Esophagus squamous epithelium (tissue), 5 donors: Measurements from ENCODE around the gene PNP. TPM values are rescaled to one million over a fixed set of nuclear protein-coding genes. Genes with fewer than 3 reads are reported as not detected.
A peak's percentile ranks its signal among the peaks of the same experiment; 100 is the strongest.

Source experiments
- DNase-seq: peaks from one replicate; lab custom pipeline; 2025; lab: John Stamatoyannopoulos, UW
- H3K27ac ChIP-seq, 4 donors: fragments of 200-600 bp; sonication (generic); one replicate each; pipeline ENCODE4 v1.5.1; 2016 to 2019; ENCODE audit warnings: mild to moderate bottlenecking in 1 of 4
- H3K27me3 ChIP-seq, 4 donors: fragments of 200-600 bp; sonication (generic); 1 replicate in 3 of 4; 2 replicates in 1 of 4; pipeline versions ENCODE4 v1.5.1 to v1.6.0; 2017 to 2021; ENCODE audit warnings: antibody characterized with exemption in 1 of 4
- H3K36me3 ChIP-seq, 3 donors: fragments of 200-600 bp; sonication (generic); one replicate each; pipeline ENCODE4 v1.5.1; 2016 to 2019
- H3K4me1 ChIP-seq, 3 donors: fragments of 200-600 bp; sonication (generic); one replicate each; pipeline ENCODE4 v1.5.1; 2017 to 2019
- H3K4me3 ChIP-seq, 4 donors: fragments of 200-600 bp; sonication (generic); 1 replicate in 3 of 4; 2 replicates in 1 of 4; pipeline ENCODE4 v1.5.1; 2016 to 2019; ENCODE audit warnings: mild to moderate bottlenecking in 2 of 4, moderate library complexity in 1 of 4
- H3K9me3 ChIP-seq, 3 donors: fragments of 200-600 bp; sonication (generic); one replicate each; pipeline ENCODE4 v1.5.1; 2016 to 2019
- POLR2A ChIP-seq, 4 donors: fragments of 450-650 bp; IDR thresholded peaks; one replicate each; pipeline ENCODE4 v1.6.1; 2017; ENCODE audit warnings: antibody characterized with exemption in 4 of 4, mild to moderate bottlenecking in 4 of 4, moderate library complexity in 3 of 4
- WGBS, 2 donors: methylation state at CpG; one replicate each; pipeline ENCODE4 v1.1.5; 2018; 5-methylcytosine and 5-hydroxymethylcytosine counted together
- intact Hi-C: fragments of 100-400 bp; cut with DNase I; formaldehyde crosslinking; loops from one replicate; pipeline ENCODE4 v1.15.0; 2022
- total RNA-seq, 4 donors: library from RNA; depleted of rRNA; stranded (reverse); fragments of >200 nt; gene quantifications; one replicate each; pipeline ENCODE4 v1.1.0, GENCODE V29; 2016
- TF ChIP-seq, protein P1 (sequence below), 6 experiments: fragments of 450-650 bp in 4 of 6; fragments of 200-600 bp in 2 of 6; sonication (generic) in 2 of 6; IDR thresholded peaks; one replicate each; pipeline ENCODE4 v1.5.1; 2016 to 2019; ENCODE audit warnings: antibody characterized with exemption in 6 of 6, mild to moderate bottlenecking in 4 of 6, moderate library complexity in 4 of 6
- donor health status: DM: yes; HTN: yes; CAD: no.

Gene PNP
- total RNA-seq, 4 donors from 2014 or later: 84.4 to 155 (median 104) TPM

DNA sequence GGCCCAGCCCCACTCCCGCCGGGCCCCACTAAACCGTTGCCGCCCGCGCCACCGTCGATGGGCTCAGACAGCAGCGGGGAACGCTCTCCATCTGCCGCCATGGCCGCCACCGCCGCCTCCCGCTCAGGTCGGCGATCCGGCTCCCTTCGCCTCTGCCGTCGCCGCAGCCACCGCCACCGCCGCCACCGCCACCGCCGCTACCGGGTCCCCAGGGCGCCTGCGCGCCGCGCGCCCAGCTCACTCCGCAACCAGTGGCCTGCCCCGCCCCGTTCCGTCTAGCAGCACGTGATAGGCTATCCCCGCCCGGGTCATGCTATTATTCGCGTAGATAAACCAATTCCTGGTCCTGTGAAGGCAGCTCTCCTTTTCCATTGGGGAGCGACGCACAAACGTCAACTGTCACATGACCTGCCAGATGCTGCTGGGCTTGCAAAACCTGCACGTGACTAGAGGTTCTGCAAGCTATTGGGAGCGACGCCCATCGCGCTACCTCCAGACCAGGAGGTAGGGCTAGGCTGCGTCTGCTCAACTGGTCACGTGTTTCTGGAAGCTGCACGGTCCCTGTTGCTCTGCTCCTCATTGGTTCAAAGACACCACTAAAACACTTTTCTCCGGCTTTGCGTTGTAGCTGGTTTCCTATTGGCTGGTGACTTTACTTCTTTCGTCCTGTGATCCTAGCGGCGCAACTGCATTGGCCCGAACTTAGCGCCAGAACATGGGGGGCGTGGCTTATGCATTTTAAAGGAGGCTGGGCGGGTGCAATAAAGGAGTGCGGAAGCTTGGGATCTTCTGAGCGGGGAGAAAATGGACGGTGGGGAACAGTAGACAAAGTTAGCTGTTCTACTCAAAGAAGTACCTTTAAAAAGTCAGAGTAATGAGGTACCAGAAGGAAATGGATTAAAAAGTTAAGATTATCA is 7.7 kb upstream of the PNP start, which contains the start of gene PIP4P1:
PIP4P1 (minus strand) TSS at position 210 of the 917 bp plus-strand sequence; CDS start at position 101, 109 bp downstream.
- Histone ChIP-seq H3K4me3 (peak within 1 kb of the TSS; percentile 72 to 100 (median 99)), H3K36me3 (peaks cover 19 to 36% (median 28%) of the 10 kb centered on the region in 3 donors), H3K27me3 (no peaks in the 10 kb centered on the region), H3K4me1 (peaks cover 13 to 51% (median 20%) of the 10 kb centered on the region in 3 donors), H3K27ac (peak within 1 kb of the TSS; percentile 97 to 100 (median 100)), H3K9me3 (no peaks in the 10 kb centered on the region)
- 1 to 2% methylated on average over 13 to 20 of the region's 67 CpGs for WGBS, 2 donors
- peak in 3 of 4 donors; percentile 84 to 96 (median 93) for TF ChIP-seq POLR2A (IDR thresholded peaks at IDR 0.05)
- TF ChIP-seq, protein P1, sequence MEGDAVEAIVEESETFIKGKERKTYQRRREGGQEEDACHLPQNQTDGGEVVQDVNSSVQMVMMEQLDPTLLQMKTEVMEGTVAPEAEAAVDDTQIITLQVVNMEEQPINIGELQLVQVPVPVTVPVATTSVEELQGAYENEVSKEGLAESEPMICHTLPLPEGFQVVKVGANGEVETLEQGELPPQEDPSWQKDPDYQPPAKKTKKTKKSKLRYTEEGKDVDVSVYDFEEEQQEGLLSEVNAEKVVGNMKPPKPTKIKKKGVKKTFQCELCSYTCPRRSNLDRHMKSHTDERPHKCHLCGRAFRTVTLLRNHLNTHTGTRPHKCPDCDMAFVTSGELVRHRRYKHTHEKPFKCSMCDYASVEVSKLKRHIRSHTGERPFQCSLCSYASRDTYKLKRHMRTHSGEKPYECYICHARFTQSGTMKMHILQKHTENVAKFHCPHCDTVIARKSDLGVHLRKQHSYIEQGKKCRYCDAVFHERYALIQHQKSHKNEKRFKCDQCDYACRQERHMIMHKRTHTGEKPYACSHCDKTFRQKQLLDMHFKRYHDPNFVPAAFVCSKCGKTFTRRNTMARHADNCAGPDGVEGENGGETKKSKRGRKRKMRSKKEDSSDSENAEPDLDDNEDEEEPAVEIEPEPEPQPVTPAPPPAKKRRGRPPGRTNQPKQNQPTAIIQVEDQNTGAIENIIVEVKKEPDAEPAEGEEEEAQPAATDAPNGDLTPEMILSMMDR (IDR thresholded peaks at IDR 0.05): peak in 1 of 6 experiments; percentile 8
- intact Hi-C loops: no loop called here
- DNase-seq: peak; percentile 98

DNA sequence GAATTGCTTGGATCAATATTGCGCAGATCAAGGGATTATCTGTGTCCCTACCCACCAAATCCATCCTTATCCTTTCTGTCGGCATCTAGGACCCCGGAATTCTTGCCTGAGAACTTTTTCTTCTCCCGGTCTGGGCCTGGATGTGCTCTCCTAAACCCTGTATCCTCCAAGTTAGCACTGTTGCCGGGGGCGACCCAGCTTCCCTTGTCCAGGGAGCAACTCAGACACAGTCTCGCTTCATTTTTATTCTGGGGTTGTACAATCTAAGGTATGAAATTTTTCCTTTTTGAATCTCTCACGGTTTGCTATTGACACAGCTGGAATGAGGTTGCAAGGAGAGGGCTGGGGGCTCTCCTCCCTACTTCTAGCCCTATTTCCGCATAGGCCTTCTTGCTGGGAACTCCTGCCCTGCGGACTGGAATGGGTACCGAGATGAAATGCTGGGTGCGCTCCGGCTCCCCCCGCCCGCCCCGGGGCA is 403 bp upstream of the PNP start:
- H3K4me1 ChIP-seq: peaks cover 0 to 35% (median 17%) of the 10 kb centered on the region in 3 donors

DNA sequence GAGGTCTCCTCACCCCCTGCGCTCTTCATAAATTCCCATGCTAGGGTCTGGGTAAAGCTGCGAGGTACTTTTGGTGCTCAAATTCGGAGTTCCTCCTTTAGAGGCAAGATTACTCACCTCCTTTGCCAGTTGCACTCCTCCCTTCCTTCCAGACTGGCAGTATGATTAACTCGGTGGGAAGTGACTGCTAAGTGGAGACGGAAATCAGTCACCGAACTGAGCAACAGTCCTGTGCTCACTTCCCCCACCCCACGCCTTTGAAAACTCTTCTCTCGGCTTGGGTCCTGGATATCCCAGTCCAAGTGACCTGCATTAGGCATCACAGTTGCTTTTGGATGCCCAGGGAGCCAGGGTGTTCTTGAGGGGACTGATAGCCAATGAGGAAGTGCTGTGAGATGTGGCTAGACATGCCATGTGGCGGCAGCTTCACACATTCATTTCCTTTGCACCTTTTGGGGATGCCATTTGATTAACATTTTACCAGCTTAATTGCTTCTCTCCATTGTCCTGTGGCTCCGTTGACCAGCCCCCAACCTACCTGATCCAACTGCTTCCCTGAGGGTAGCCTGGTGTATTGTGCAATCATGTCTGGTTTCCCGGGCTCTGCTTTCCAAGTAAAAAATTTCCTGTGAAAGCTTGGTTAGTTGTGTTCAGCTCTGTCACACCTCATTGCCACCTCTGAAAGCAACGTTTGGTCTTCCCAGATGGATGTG is 840 bp downstream of the PNP start:
- H3K9me3 ChIP-seq: no peaks in the 10 kb centered on the region
- no peak for DNase-seq
- H3K27ac ChIP-seq: peak overlapping the region; percentile 93 to 98 (median 94)
- H3K36me3 ChIP-seq: peaks cover 0 to 31% (median 13%) of the 10 kb centered on the region in 3 donors
- WGBS, 2 donors: 1 to 5% methylated on average over 9 to 12 of the region's 12 CpGs
- H3K27me3 ChIP-seq: no peaks in the 10 kb centered on the region
- TF ChIP-seq, protein P1 (IDR thresholded peaks at IDR 0.05): no peak
- TF ChIP-seq POLR2A (IDR thresholded peaks at IDR 0.05): no peak
- peak overlapping the region; percentile 82 to 91 (median 87) for H3K4me3 ChIP-seq
- intact Hi-C loops: no loop called here
- H3K4me1 ChIP-seq: peaks cover 0 to 35% (median 17%) of the 10 kb centered on the region in 3 donors

More for the DNA sequence above, 403 bp upstream of the PNP start:
- Histone ChIP-seq H3K27ac (peak overlapping the region; percentile 93 to 98 (median 94)), H3K9me3 (no peaks in the 10 kb centered on the region), H3K4me3 (peak overlapping the region; percentile 82 to 91 (median 87)), H3K27me3 (no peaks in the 10 kb centered on the region), H3K36me3 (peaks cover 0 to 18% (median 9%) of the 10 kb centered on the region in 3 donors)
- WGBS, 2 donors: 27 to 47% methylated on average over 8 to 16 of the region's 16 CpGs
- no peak for TF ChIP-seq POLR2A (IDR thresholded peaks at IDR 0.05)
- TF ChIP-seq, protein P1 (IDR thresholded peaks at IDR 0.05): no peak
- no peak for DNase-seq
- intact Hi-C loops: no loop called here

DNA sequence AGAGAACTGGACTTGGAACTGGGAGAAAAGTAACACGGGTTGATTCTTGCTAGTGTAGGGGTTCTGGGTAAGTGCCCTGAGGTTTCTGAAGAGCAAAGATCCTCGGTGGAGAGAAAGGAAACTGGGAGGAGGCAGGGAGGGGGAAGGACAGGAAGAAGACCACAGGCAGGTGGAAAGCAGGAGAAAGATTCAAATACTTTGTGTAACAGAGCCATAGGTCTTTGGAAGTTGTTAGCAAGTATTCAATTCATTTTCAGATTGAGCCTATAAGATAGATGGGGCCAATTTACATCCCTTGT is 1.3 kb downstream of the PNP start:
- H3K4me3 ChIP-seq: peak overlapping the region; percentile 82 to 91 (median 87)
- H3K4me1 ChIP-seq: peaks cover 0 to 35% (median 17%) of the 10 kb centered on the region in 3 donors
- peak overlapping the region; percentile 93 to 98 (median 94) for H3K27ac ChIP-seq
- intact Hi-C loops: no loop called here
- no peaks in the 10 kb centered on the region for H3K9me3 ChIP-seq
- no peaks in the 10 kb centered on the region for H3K27me3 ChIP-seq
- no peak for DNase-seq
- H3K36me3 ChIP-seq: peaks cover 4 to 36% (median 16%) of the 10 kb centered on the region in 3 donors
- 0% methylated on average over 2 of the region's 2 CpGs for WGBS, 2 donors
- TF ChIP-seq, protein P1 (IDR thresholded peaks at IDR 0.05): no peak
